Esophagus muscularis mucosa (tissue), 4 donors: ENCODE data around the gene PNMA6A. TPM values are rescaled to one million over a fixed set of nuclear protein-coding genes. Genes with fewer than 3 reads are reported as not detected.

Source experiments
- DNase-seq: peaks from one replicate; pipeline ENCODE4 v3.0.0-alpha.2; 2017; ENCODE audit errors: extremely low spot score
- H3K27ac ChIP-seq, 4 donors: fragments of 200-600 bp; sonication (generic); replicated peaks in 1 of 4; 1 replicate in 3 of 4; 2 replicates in 1 of 4; pipeline ENCODE4 v1.5.1; 2016 to 2019; ENCODE audit warnings: mild to moderate bottlenecking in 1 of 4
- H3K27me3 ChIP-seq, 4 donors: fragments of 200-600 bp; sonication (generic); one replicate each; pipeline versions ENCODE4 v1.5.1 to v1.6.0; 2016 to 2019
- H3K36me3 ChIP-seq, 4 donors: fragments of 200-600 bp; sonication (generic); one replicate each; pipeline ENCODE4 v1.5.1; 2016 to 2019
- H3K4me1 ChIP-seq, 4 donors: fragments of 200-600 bp; sonication (generic); one replicate each; pipeline ENCODE4 v1.5.1; 2016 to 2019
- H3K4me3 ChIP-seq, 4 donors: fragments of 200-600 bp; sonication (generic); 1 replicate in 2 of 4; 2 replicates in 2 of 4; pipeline ENCODE4 v1.5.1; 2016 to 2019; ENCODE audit warnings: mild to moderate bottlenecking in 4 of 4, moderate library complexity in 1 of 4
- H3K9me3 ChIP-seq, 4 donors: fragments of 200-600 bp; sonication (generic); 1 replicate in 3 of 4; 2 replicates in 1 of 4; pipeline ENCODE4 v1.5.1; 2016 to 2019
- CTCF ChIP-seq, 3 experiments: fragments of 200-600 bp in 2 of 3; fragments of 450-650 bp in 1 of 3; sonication (generic) in 2 of 3; IDR thresholded peaks; one replicate each; pipeline ENCODE4 v1.5.1; 2017 to 2019; ENCODE audit warnings: antibody characterized with exemption in 3 of 3, mild to moderate bottlenecking in 2 of 3, moderate library complexity in 1 of 3
- EP300 ChIP-seq: sonication (generic); formaldehyde crosslinking; IDR thresholded peaks from one replicate; pipeline ENCODE4 v1.6.1; 2017; ENCODE audit warnings: antibody characterized with exemption
- POLR2A ChIP-seq: fragments of 450-650 bp; IDR thresholded peaks from one replicate; pipeline ENCODE4 v1.6.1; 2017; ENCODE audit warnings: antibody characterized with exemption, moderate library complexity, mild to moderate bottlenecking, low read depth
- POLR2AphosphoS5 ChIP-seq, 2 donors: sonication (generic); formaldehyde crosslinking; IDR thresholded peaks; one replicate each; pipeline ENCODE4 v1.6.1; 2017; ENCODE audit warnings: antibody characterized with exemption in 2 of 2
- WGBS: methylation state at CpG from one replicate; pipeline ENCODE4 v1.1.5; 2018; 5-methylcytosine and 5-hydroxymethylcytosine counted together
- intact Hi-C: fragments of 100-400 bp; cut with DNase I; formaldehyde crosslinking; loops from one replicate; pipeline ENCODE4 v1.15.1; 2023
- total RNA-seq, 4 donors: library from RNA; depleted of rRNA; stranded (reverse); fragments of >200 nt; gene quantifications; one replicate each; pipeline versions ENCODE4 v1.1.0 to v1.2.1, GENCODE V29; 2016

Gene PNMA6A
- total RNA-seq, 4 donors from 2014 or later: 1.2 to 3.7 (median 2.7) TPM

DNA sequence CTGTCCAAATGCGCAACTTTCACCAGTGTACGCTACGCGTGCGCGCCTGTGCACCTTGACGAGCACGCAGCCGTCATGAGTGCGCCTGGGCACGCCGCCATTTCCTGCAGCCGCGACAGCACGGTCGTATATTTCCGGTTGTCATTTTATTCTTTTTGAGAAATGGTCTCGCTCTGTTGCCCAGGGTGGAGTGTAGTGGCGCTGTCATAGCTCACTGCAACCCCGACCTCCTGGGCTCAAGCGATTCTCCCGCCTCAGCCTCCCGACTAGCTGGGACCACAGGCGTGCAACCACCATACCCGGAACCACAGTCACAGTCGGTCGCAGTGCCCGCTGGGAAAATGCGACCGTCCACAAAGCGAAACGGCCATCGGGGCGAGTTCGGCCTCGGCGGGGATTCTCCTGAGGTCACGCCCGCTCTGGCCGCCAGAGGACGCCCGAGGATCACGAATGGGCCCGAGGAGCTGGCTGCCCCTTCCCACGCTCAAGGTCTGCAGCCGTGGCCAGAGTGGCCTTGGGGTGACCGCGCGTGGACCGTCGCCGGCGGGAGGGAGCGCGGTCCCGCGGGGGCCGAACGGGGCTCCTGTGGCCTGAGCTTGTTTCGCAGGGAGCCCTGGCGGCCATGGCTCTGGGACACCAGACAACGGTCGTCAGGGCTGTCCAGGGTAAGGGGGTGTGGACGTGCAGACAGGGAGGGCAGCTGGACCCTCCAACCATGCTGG lies 39.7 kb upstream of the PNMA6A start:
- WGBS: 51% methylated on average over 36 of the region's 64 CpGs
- Histone ChIP-seq H3K4me1 (peaks cover 0 to 7% (median 5%) of the 10 kb centered on the region in 4 donors), H3K27me3 (peaks cover 0 to 7% (median 0%) of the 10 kb centered on the region in 4 donors), H3K4me3 (peak overlapping the region; percentile 33 to 53 (median 44)), H3K9me3 (no peaks in the 10 kb centered on the region), H3K27ac (no peak overlapping the region), H3K36me3 (no peaks in the 10 kb centered on the region)
- peak; percentile 90 for DNase-seq
- TF ChIP-seq EP300 (no peak), POLR2A (no peak), POLR2AphosphoS5 (IDR thresholded peaks at IDR 0.05) (peak in 1 of 2 donors; percentile 33), CTCF (IDR thresholded peaks at IDR 0.05) (peak; percentile 73 to 90 (median 81))
- intact Hi-C loops: loop anchor here (5.0 kb wide), 1 partner anchor 475 kb away; no protein-coding TSS in a partner anchor

DNA sequence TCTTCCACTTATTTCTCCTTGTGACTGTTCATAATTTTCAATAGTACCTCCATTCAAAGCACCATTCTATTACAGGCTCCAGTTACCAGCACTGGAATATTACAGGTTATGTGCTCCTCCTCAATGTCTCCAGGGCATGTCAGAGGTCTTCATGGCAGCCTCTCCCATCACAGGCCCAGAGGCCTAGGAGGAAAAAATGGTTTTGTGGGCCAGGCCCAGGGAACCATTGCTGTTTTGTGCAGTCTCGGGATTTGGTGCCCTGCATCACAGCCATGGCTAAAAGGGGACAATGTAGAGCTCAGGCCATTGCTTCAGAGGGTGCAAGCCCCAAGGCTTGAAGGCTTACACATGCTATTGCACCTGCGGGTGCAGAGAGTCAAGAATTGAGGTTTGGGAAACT lies 23.2 kb upstream of the PNMA6A start:
- Histone ChIP-seq H3K4me1 (no peaks in the 10 kb centered on the region), H3K36me3 (no peaks in the 10 kb centered on the region), H3K9me3 (peaks cover 0 to 10% (median 0%) of the 10 kb centered on the region in 4 donors), H3K4me3 (no peak overlapping the region), H3K27ac (no peak overlapping the region), H3K27me3 (no peaks in the 10 kb centered on the region)
- no peak for TF ChIP-seq POLR2AphosphoS5 (IDR thresholded peaks at IDR 0.05)
- no peak for TF ChIP-seq CTCF (IDR thresholded peaks at IDR 0.05)
- TF ChIP-seq POLR2A: no peak
- no peak for TF ChIP-seq EP300
- no peak for DNase-seq
- WGBS: 85% methylated on average over 2 of the region's 2 CpGs
- intact Hi-C loops: no loop called here

DNA sequence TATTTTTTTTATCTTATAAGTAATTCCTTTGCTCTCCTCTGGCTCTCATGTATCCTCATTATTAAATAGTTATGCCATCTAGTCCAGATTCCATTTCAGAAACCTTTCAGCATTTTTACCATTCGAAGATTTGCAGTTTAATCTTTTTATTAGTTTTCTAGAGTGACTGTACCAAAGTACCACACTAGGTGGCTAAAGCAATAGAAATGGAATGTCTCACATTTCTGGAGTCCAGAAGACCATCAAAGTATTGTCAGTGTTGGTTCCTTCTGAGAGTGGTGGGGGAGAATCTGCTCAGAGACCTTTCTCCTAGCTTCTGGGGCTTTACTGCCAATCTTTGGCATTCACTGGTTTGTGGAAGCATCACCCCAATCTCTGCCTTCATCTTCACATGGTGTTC lies 19.7 kb upstream of the PNMA6A start:
- H3K4me3 ChIP-seq: no peak overlapping the region
- peaks cover 0 to 10% (median 0%) of the 10 kb centered on the region in 4 donors for H3K9me3 ChIP-seq
- no peaks in the 10 kb centered on the region for H3K36me3 ChIP-seq
- peaks cover 0 to 16% (median 13%) of the 10 kb centered on the region in 4 donors for H3K4me1 ChIP-seq
- intact Hi-C loops: no loop called here
- H3K27me3 ChIP-seq: peaks cover 0 to 19% (median 3%) of the 10 kb centered on the region in 4 donors
- 69% methylated on average over 1 of the region's 1 CpG for WGBS
- no peak for DNase-seq
- no peak for TF ChIP-seq CTCF (IDR thresholded peaks at IDR 0.05)
- no peak for TF ChIP-seq EP300
- no peak for TF ChIP-seq POLR2A
- TF ChIP-seq POLR2AphosphoS5 (IDR thresholded peaks at IDR 0.05): no peak
- H3K27ac ChIP-seq: no peak overlapping the region

- TF ChIP-seq CTCF (IDR thresholded peaks at IDR 0.05) (no peak), POLR2A (no peak), EP300 (no peak), POLR2AphosphoS5 (IDR thresholded peaks at IDR 0.05) (no peak)
- intact Hi-C loops: no loop called here
- peak within 1 kb of the TSS; percentile 34 to 45 (median 37) for H3K4me3 ChIP-seq
- H3K4me1 ChIP-seq: peaks cover 0 to 16% (median 13%) of the 10 kb centered on the region in 4 donors
- H3K9me3 ChIP-seq: no peaks in the 10 kb centered on the region
- WGBS: 33% methylated on average over 3 of the region's 80 CpGs
- no peak within 1 kb of the TSS for H3K27ac ChIP-seq
- DNase-seq: no peak
- no peaks in the 10 kb centered on the region for H3K36me3 ChIP-seq
- peaks cover 0 to 33% (median 6%) of the 10 kb centered on the region in 4 donors for H3K27me3 ChIP-seq
Measured at GRCh38 chrX:153055871-153056749, 16.1 kb upstream of the PNMA6A start, which contains the start of gene PNMA3. Gene PNMA3 (plus strand): TSS chrX:153056470. CDS start chrX:153057056, 586 bp downstream.
